GM23338 (cell line): ENCODE results near the gene CCDC179. TPM values are rescaled to one million over a fixed set of nuclear protein-coding genes. Genes with fewer than 3 reads are reported as not detected.

Experiments used
- ATAC-seq: fragments of 200-7000 bp; cut with Tn5 transposase; 3 replicates; pipeline ENCODE4 v1.9.1; 2020
- DNase-seq: peaks from one replicate; pipeline ENCODE4 v3.0.0-alpha.2; 2015; ENCODE audit warnings: low spot score
- H2AFZ ChIP-seq: fragments of 200-600 bp; sonication (generic); 2 replicates; pipeline ENCODE4 v1.8.0; 2016; ENCODE audit warnings: antibody characterized with exemption, mild to moderate bottlenecking, moderate library complexity
- H3F3A ChIP-seq: fragments of 200-600 bp; sonication (generic); replicated peaks from 2 replicates; pipeline ENCODE4 v1.8.0; 2017; ENCODE audit warnings: antibody characterized with exemption, mixed run types, low read depth
- H3K27ac ChIP-seq: fragments of 200-600 bp; sonication (generic); 2 replicates; pipeline ENCODE4 v1.6.1; 2016; ENCODE audit warnings: low read depth
- H3K27me3 ChIP-seq: fragments of 200-600 bp; sonication (generic); 2 replicates; pipeline ENCODE4 v1.8.0; 2016; ENCODE audit warnings: mild to moderate bottlenecking, mixed run types, moderate library complexity; ENCODE audit not compliant: insufficient read depth
- H3K36me3 ChIP-seq: fragments of 200-600 bp; sonication (generic); 2 replicates; pipeline ENCODE4 v1.8.0; 2016; ENCODE audit warnings: mild to moderate bottlenecking; ENCODE audit not compliant: insufficient read depth
- H3K4me1 ChIP-seq: fragments of 200-600 bp; sonication (generic); 2 replicates; pipeline ENCODE4 v1.8.0; 2016; ENCODE audit warnings: mild to moderate bottlenecking, moderate library complexity; ENCODE audit not compliant: insufficient read depth
- H3K4me2 ChIP-seq: fragments of 200-600 bp; sonication (generic); 2 replicates; pipeline ENCODE4 v1.7.1; 2017; ENCODE audit warnings: mixed run types
- H3K4me3 ChIP-seq: fragments of 200-600 bp; sonication (generic); 2 replicates; pipeline ENCODE4 v1.6.1; 2016; ENCODE audit warnings: mixed run types
- H3K79me2 ChIP-seq: fragments of 200-600 bp; sonication (generic); replicated peaks from 2 replicates; pipeline ENCODE4 v1.8.0; 2017; ENCODE audit warnings: mild to moderate bottlenecking; ENCODE audit not compliant: insufficient read depth
- H3K9me2 ChIP-seq: fragments of 200-600 bp; sonication (generic); 2 replicates; pipeline ENCODE4 v1.8.0; 2017; ENCODE audit not compliant: insufficient read depth
- H4K20me1 ChIP-seq: fragments of 200-600 bp; sonication (generic); replicated peaks from 2 replicates; pipeline ENCODE4 v1.8.0; 2017; ENCODE audit warnings: mild to moderate bottlenecking; ENCODE audit not compliant: insufficient read depth
- H3K27ac Mint-ChIP-seq: 2 replicates; pipeline ENCODE4 v1.8.0; 2020; ENCODE audit warnings: inconsistent platforms, mild to moderate bottlenecking, moderate library complexity, mixed read lengths
- H3K27me3 Mint-ChIP-seq: 3 replicates; pipeline ENCODE4 v1.8.0; 2022; ENCODE audit warnings: low read depth, mild to moderate bottlenecking, moderate library complexity, mixed read lengths, inconsistent platforms; ENCODE audit not compliant: insufficient read depth, poor library complexity
- H3K36me3 Mint-ChIP-seq: 3 replicates; pipeline ENCODE4 v1.8.0; 2021; ENCODE audit warnings: low read depth, mild to moderate bottlenecking, inconsistent platforms, moderate library complexity, mixed read lengths
- H3K4me1 Mint-ChIP-seq: 3 replicates; pipeline ENCODE4 v1.8.0; 2020; ENCODE audit warnings: mild to moderate bottlenecking, inconsistent platforms, mixed read lengths
- H3K4me3 Mint-ChIP-seq: 3 replicates; pipeline ENCODE4 v1.8.0; 2021; ENCODE audit warnings: moderate library complexity, mild to moderate bottlenecking, inconsistent platforms, mixed read lengths
- H3K9me3 Mint-ChIP-seq: 3 replicates; pipeline ENCODE4 v1.8.0; 2020; ENCODE audit warnings: moderate library complexity, mild to moderate bottlenecking, inconsistent platforms, mixed read lengths
- CREB1 ChIP-seq: fragments of 250-450 bp; sonication (Bioruptor Pico); IDR thresholded peaks from 2 replicates; pipeline ENCODE4 v1.5.0; 2020; ENCODE audit warnings: low read depth, mild to moderate bottlenecking, moderate library complexity
- JUNB ChIP-seq: IDR thresholded peaks from one replicate; pipeline ENCODE4 v1.6.1; 2016; ENCODE audit warnings: antibody characterized with exemption; ENCODE audit not compliant: unreplicated experiment
- NANOG ChIP-seq: IDR thresholded peaks from 2 replicates; pipeline ENCODE4 v1.6.1; 2016; ENCODE audit warnings: antibody characterized with exemption, borderline replicate concordance
- POLR2AphosphoS5 ChIP-seq: IDR thresholded peaks from 2 replicates; pipeline ENCODE4 v1.6.1; 2016; ENCODE audit warnings: antibody characterized with exemption, low read depth
- STAT1 ChIP-seq: IDR thresholded peaks from one replicate; pipeline ENCODE4 v1.6.1; 2016; ENCODE audit warnings: antibody characterized with exemption; ENCODE audit not compliant: unreplicated experiment
- ZNF114 ChIP-seq: fragments of 250-450 bp; sonication (Bioruptor Pico); IDR thresholded peaks from 2 replicates; pipeline ENCODE4 v1.5.0; 2020; ENCODE audit warnings: mild to moderate bottlenecking, moderate library complexity
- ZNF331 ChIP-seq: fragments of 250-450 bp; sonication (Bioruptor Pico); IDR thresholded peaks from 2 replicates; pipeline ENCODE4 v1.5.0; 2020; ENCODE audit warnings: low read depth, mild to moderate bottlenecking, moderate library complexity
- polyA plus RNA-seq: library from polyadenylated mRNA; unstranded; fragments of >200 nt; fragmentation: Nextera tagmentation; extraction: Ambion mirVana; gene quantifications from 2 replicates; pipeline ENCODE4 v1.2.1, GENCODE V29; 2016
- total RNA-seq: library from RNA; depleted of rRNA; stranded (reverse); fragments of >200 nt; shearing (Covaris generic); gene quantifications from 2 replicates; pipeline ENCODE4 v1.2.3, GENCODE V29; 2014
- TF ChIP-seq, protein P1 (sequence below), 2 experiments: fragments of 200-600 bp in 1 of 2; sonication (generic) in 1 of 2; conservative IDR thresholded peaks; 2 replicates each; pipeline versions ENCODE4 v1.5.1 to v1.6.1; 2016 to 2017; ENCODE audit warnings: antibody characterized with exemption in 2 of 2, low read depth in 2 of 2, mild to moderate bottlenecking in 2 of 2, moderate library complexity in 1 of 2
- TF ChIP-seq, protein P2 (sequence below): fragments of 250-450 bp; sonication (Bioruptor Pico); IDR thresholded peaks from 2 replicates; pipeline ENCODE4 v1.5.0; 2020; ENCODE audit warnings: mild to moderate bottlenecking, moderate library complexity
- TF ChIP-seq, protein P3 (sequence below): IDR thresholded peaks from 2 replicates; pipeline ENCODE4 v1.6.1; 2016; ENCODE audit warnings: antibody characterized with exemption

CCDC179 gene
- total and polyA plus RNA-seq, 2 experiments from 2014 or later = not detected

DNA sequence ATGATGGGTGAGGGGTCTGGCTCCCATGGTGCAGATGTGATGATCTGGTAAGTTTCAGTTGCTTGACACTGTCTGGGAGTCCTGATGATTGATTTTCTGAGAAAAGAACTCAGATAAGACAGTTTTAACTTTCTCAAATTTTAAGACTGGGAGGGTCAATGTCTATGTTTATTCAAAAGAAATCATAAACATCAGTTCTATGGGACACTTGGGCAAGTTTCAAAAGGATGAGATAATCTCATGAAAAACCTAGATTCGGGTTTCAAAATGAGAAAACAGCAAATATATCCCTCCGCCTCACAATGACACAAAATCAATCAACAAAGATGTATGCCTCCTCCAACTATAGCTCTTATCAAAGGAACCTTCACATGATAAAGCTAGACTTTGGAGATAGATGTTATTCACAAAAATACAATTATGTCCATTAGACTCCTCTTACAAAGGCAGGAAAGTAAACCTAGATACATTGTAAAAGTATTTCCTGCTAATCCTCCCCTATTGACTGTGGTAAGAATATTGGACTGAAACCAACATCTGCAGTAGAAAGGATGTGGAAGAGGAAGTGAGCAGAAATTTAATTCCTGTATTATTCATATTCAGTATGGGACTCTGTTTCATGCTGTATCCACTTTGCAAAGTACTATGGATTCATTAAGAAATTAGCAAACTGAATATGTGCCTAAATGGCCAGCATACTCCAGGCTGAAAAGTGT is 52.3 kb downstream of the CCDC179 start:
- Histone ChIP-seq H3K79me2 (no peaks in the 10 kb centered on the region), H3K4me2 (no peak overlapping the region), H3K36me3 (no peaks in the 10 kb centered on the region), H3K9me2 (peaks cover 6% of the 10 kb centered on the region; the same call in 1 of the 2 replicates), H3K4me1 (no peaks in the 10 kb centered on the region), H3F3A (no peaks in the 10 kb centered on the region), H4K20me1 (no peaks in the 10 kb centered on the region), H3K4me3 (no peak overlapping the region), H2AFZ (no peak overlapping the region), H3K27ac (no peak overlapping the region), H3K27me3 (no peaks in the 10 kb centered on the region)
- no peak overlapping the region for H3K27ac Mint-ChIP-seq
- TF ChIP-seq ZNF114 (CRISPR knock-in tag) = no peak
- no peak for TF ChIP-seq ZNF331 (CRISPR knock-in tag)
- TF ChIP-seq STAT1 = no peak
- no peak for TF ChIP-seq JUNB
- TF ChIP-seq, protein P1, sequence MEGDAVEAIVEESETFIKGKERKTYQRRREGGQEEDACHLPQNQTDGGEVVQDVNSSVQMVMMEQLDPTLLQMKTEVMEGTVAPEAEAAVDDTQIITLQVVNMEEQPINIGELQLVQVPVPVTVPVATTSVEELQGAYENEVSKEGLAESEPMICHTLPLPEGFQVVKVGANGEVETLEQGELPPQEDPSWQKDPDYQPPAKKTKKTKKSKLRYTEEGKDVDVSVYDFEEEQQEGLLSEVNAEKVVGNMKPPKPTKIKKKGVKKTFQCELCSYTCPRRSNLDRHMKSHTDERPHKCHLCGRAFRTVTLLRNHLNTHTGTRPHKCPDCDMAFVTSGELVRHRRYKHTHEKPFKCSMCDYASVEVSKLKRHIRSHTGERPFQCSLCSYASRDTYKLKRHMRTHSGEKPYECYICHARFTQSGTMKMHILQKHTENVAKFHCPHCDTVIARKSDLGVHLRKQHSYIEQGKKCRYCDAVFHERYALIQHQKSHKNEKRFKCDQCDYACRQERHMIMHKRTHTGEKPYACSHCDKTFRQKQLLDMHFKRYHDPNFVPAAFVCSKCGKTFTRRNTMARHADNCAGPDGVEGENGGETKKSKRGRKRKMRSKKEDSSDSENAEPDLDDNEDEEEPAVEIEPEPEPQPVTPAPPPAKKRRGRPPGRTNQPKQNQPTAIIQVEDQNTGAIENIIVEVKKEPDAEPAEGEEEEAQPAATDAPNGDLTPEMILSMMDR (conservative IDR thresholded peaks at IDR 0.05; ENCODE audit: low read depth in 2 of 2) = no peak
- no peak for TF ChIP-seq CREB1 (CRISPR knock-in tag)
- H3K9me3 Mint-ChIP-seq = peaks cover 11% of the 10 kb centered on the region; the same call in 2 of the 3 replicates
- DNase-seq (no peak), ATAC-seq (no peak)
- H3K27me3 Mint-ChIP-seq = no peaks in the 10 kb centered on the region
- H3K4me1 Mint-ChIP-seq = peaks cover 6% of the 10 kb centered on the region; the same call in 2 of the 3 replicates
- peaks cover 9% of the 10 kb centered on the region; the same call in 2 of the 3 replicates for H3K36me3 Mint-ChIP-seq
- no peak overlapping the region for H3K4me3 Mint-ChIP-seq

DNA sequence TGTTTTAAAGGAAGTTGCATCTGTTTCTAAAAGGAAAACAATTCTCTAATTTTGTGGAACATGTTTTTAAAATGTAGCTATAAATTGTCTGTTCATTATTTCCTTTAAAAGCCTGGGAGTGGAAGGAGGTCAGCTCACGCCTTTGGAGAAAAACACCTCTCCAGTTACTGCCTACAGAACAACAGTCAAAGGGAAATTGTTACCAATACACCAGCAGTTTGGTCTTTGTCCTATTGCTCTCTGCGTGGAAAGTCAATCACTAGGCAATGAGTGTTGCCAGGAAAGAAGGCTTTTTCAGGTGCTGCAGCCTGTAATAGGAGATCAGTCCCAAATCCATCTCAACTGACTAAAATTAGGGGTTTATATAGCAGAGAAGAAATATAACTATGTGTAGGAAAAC is 52.9 kb downstream of the CCDC179 start:
- no peak overlapping the region for H3K4me2 ChIP-seq
- Mint-ChIP-seq H3K4me1 (peaks cover 6% of the 10 kb centered on the region; the same call in 2 of the 3 replicates), H3K9me3 (peaks cover 11% of the 10 kb centered on the region; the same call in 2 of the 3 replicates), H3K36me3 (peaks cover 9% of the 10 kb centered on the region; the same call in 2 of the 3 replicates), H3K27me3 (no peaks in the 10 kb centered on the region), H3K27ac (no peak overlapping the region), H3K4me3 (no peak overlapping the region)
- no peaks in the 10 kb centered on the region for H3K36me3 ChIP-seq
- no peaks in the 10 kb centered on the region for H3K4me1 ChIP-seq
- H3K79me2 ChIP-seq = no peaks in the 10 kb centered on the region
- no peak overlapping the region for H2AFZ ChIP-seq
- H3K9me2 ChIP-seq = peaks cover 6% of the 10 kb centered on the region; the same call in 1 of the 2 replicates
- H3K4me3 ChIP-seq = no peak overlapping the region
- DNase-seq (no peak), ATAC-seq (no peak)
- H3K27ac ChIP-seq = no peak overlapping the region
- no peaks in the 10 kb centered on the region for H4K20me1 ChIP-seq
- no peaks in the 10 kb centered on the region for H3K27me3 ChIP-seq
- no peaks in the 10 kb centered on the region for H3F3A ChIP-seq
- no peak for TF ChIP-seq POLR2AphosphoS5
- TF ChIP-seq, protein P1 (conservative IDR thresholded peaks at IDR 0.05; ENCODE audit: low read depth in 2 of 2) = no peak
- TF ChIP-seq, protein P2, sequence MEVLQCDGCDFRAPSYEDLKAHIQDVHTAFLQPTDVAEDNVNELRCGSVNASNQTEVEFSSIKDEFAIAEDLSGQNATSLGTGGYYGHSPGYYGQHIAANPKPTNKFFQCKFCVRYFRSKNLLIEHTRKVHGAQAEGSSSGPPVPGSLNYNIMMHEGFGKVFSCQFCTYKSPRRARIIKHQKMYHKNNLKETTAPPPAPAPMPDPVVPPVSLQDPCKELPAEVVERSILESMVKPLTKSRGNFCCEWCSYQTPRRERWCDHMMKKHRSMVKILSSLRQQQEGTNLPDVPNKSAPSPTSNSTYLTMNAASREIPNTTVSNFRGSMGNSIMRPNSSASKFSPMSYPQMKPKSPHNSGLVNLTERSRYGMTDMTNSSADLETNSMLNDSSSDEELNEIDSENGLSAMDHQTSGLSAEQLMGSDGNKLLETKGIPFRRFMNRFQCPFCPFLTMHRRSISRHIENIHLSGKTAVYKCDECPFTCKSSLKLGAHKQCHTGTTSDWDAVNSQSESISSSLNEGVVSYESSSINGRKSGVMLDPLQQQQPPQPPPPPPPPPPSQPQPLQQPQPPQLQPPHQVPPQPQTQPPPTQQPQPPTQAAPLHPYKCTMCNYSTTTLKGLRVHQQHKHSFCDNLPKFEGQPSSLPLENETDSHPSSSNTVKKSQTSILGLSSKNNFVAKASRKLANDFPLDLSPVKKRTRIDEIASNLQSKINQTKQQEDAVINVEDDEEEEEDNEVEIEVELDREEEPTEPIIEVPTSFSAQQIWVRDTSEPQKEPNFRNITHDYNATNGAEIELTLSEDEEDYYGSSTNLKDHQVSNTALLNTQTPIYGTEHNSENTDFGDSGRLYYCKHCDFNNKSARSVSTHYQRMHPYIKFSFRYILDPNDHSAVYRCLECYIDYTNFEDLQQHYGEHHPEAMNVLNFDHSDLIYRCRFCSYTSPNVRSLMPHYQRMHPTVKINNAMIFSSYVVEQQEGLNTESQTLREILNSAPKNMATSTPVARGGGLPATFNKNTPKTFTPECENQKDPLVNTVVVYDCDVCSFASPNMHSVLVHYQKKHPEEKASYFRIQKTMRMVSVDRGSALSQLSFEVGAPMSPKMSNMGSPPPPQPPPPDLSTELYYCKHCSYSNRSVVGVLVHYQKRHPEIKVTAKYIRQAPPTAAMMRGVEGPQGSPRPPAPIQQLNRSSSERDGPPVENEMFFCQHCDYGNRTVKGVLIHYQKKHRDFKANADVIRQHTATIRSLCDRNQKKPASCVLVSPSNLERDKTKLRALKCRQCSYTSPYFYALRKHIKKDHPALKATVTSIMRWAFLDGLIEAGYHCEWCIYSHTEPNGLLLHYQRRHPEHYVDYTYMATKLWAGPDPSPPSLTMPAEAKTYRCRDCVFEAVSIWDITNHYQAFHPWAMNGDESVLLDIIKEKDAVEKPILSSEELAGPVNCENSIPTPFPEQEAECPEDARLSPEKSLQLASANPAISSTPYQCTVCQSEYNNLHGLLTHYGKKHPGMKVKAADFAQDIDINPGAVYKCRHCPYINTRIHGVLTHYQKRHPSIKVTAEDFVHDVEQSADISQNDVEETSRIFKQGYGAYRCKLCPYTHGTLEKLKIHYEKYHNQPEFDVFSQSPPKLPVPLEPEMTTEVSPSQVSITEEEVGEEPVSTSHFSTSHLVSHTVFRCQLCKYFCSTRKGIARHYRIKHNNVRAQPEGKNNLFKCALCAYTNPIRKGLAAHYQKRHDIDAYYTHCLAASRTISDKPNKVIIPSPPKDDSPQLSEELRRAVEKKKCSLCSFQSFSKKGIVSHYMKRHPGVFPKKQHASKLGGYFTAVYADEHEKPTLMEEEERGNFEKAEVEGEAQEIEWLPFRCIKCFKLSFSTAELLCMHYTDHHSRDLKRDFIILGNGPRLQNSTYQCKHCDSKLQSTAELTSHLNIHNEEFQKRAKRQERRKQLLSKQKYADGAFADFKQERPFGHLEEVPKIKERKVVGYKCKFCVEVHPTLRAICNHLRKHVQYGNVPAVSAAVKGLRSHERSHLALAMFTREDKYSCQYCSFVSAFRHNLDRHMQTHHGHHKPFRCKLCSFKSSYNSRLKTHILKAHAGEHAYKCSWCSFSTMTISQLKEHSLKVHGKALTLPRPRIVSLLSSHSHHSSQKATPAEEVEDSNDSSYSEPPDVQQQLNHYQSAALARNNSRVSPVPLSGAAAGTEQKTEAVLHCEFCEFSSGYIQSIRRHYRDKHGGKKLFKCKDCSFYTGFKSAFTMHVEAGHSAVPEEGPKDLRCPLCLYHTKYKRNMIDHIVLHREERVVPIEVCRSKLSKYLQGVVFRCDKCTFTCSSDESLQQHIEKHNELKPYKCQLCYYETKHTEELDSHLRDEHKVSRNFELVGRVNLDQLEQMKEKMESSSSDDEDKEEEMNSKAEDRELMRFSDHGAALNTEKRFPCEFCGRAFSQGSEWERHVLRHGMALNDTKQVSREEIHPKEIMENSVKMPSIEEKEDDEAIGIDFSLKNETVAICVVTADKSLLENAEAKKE (CRISPR knock-in tag) = no peak
- TF ChIP-seq NANOG = no peak
- TF ChIP-seq, protein P3, sequence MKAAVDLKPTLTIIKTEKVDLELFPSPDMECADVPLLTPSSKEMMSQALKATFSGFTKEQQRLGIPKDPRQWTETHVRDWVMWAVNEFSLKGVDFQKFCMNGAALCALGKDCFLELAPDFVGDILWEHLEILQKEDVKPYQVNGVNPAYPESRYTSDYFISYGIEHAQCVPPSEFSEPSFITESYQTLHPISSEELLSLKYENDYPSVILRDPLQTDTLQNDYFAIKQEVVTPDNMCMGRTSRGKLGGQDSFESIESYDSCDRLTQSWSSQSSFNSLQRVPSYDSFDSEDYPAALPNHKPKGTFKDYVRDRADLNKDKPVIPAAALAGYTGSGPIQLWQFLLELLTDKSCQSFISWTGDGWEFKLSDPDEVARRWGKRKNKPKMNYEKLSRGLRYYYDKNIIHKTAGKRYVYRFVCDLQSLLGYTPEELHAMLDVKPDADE = no peak
